OCI-LY1 (cell line): Measurements from ENCODE around the gene TERT.

ENCODE experiments used
- H2AFZ ChIP-seq: fragments of 200-600 bp; sonication (generic), shearing (Covaris generic); 2 replicates; pipeline ENCODE4 v1.6.0; 2014; ENCODE audit warnings: antibody characterized with exemption, mild to moderate bottlenecking, low read length
- H3F3A ChIP-seq: fragments of 200-600 bp; sonication (generic), shearing (Covaris generic); 2 replicates; pipeline ENCODE4 v1.6.0; 2014; ENCODE audit warnings: mild to moderate bottlenecking, antibody characterized with exemption, low read length, moderate library complexity; ENCODE audit not compliant: insufficient read depth
- H3K27ac ChIP-seq: fragments of 200-600 bp; sonication (generic); 2 replicates; pipeline ENCODE4 v1.5.1; 2014; ENCODE audit warnings: low read length, mixed run types, mild to moderate bottlenecking, low read depth; ENCODE audit not compliant: poor library complexity, severe bottlenecking
- H3K27me3 ChIP-seq: fragments of 200-600 bp; sonication (generic); 2 replicates; pipeline ENCODE4 v1.6.0; 2014; ENCODE audit warnings: antibody characterized with exemption, mild to moderate bottlenecking, low read length, moderate library complexity; ENCODE audit not compliant: insufficient read depth
- H3K36me3 ChIP-seq: fragments of 200-600 bp; sonication (generic); 2 replicates; pipeline ENCODE4 v1.6.1; 2014; ENCODE audit warnings: mild to moderate bottlenecking, antibody characterized with exemption, low read length, moderate library complexity, mixed read lengths; ENCODE audit not compliant: insufficient read depth
- H3K4me1 ChIP-seq: fragments of 200-600 bp; sonication (generic); 2 replicates; pipeline ENCODE4 v1.5.1; 2014; ENCODE audit warnings: mild to moderate bottlenecking, low read length, moderate library complexity; ENCODE audit not compliant: insufficient read depth, severe bottlenecking
- H3K4me2 ChIP-seq: fragments of 200-600 bp; sonication (generic), shearing (Covaris generic); 2 replicates; pipeline ENCODE4 v1.6.1; 2014; ENCODE audit warnings: low read length
- H3K4me3 ChIP-seq: fragments of 200-600 bp; sonication (generic); 2 replicates; pipeline ENCODE4 v1.5.1; 2014; ENCODE audit warnings: low read length, low read depth, mild to moderate bottlenecking, mixed read lengths; ENCODE audit not compliant: poor library complexity, severe bottlenecking
- H3K79me2 ChIP-seq: fragments of 200-600 bp; shearing (Covaris generic); 2 replicates; pipeline ENCODE4 v1.6.1; 2016; ENCODE audit warnings: mixed run types, low read length, mixed read lengths; ENCODE audit not compliant: insufficient read depth
- H3K9ac ChIP-seq: fragments of 200-600 bp; sonication (generic), shearing (Covaris generic); 2 replicates; pipeline ENCODE4 v1.6.1; 2014; ENCODE audit warnings: mild to moderate bottlenecking, low read length, mixed read lengths
- H3K9me2 ChIP-seq: fragments of 200-600 bp; sonication (generic), shearing (Covaris generic); 2 replicates; pipeline ENCODE4 v1.6.1; 2014; ENCODE audit warnings: low read depth, mild to moderate bottlenecking, low read length, mixed read lengths
- H3K9me3 ChIP-seq: fragments of 200-600 bp; shearing (Covaris generic); 2 replicates; pipeline ENCODE4 v1.6.1; 2014; ENCODE audit warnings: low read length, mixed read lengths
- H4K20me1 ChIP-seq: fragments of 200-600 bp; sonication (generic), shearing (Covaris generic); 2 replicates; pipeline ENCODE4 v1.6.0; 2016; ENCODE audit warnings: mild to moderate bottlenecking, low read length; ENCODE audit not compliant: insufficient read depth
- EZH2 ChIP-seq: fragments of 200-600 bp; sonication (generic), shearing (Covaris generic); IDR thresholded peaks from 2 replicates; pipeline ENCODE4 v1.8.0; 2017; ENCODE audit warnings: borderline replicate concordance, mixed run types, mild to moderate bottlenecking, antibody characterized with exemption, low read length, moderate library complexity, mixed read lengths
- TF ChIP-seq, protein P1 (sequence below): fragments of 200-600 bp; sonication (generic), shearing (Covaris generic); IDR thresholded peaks from 2 replicates; pipeline ENCODE4 v1.5.1; 2017; ENCODE audit warnings: mild to moderate bottlenecking, antibody characterized with exemption, low read length, moderate library complexity, mixed read lengths

Gene TERT

GRCh38 chr5:1240496-1241260 is 54.2 kb downstream of the TERT start:
- Histone ChIP-seq H3K9me3 (peaks cover 7% of the 10 kb centered on the region; the same call in 1 of the 2 replicates), H3K36me3 (no peaks in the 10 kb centered on the region; the same call in 1 of the 2 replicates), H3K9me2 (no peaks in the 10 kb centered on the region), H2AFZ (no peak overlapping the region), H3F3A (no peaks in the 10 kb centered on the region), H3K79me2 (no peaks in the 10 kb centered on the region), H3K4me2 (no peak overlapping the region), H3K4me3 (no peak overlapping the region), H3K27me3 (no peaks in the 10 kb centered on the region; the same call in 1 of the 2 replicates), H3K9ac (no peak overlapping the region), H3K4me1 (no peaks in the 10 kb centered on the region), H3K27ac (no peak overlapping the region), H4K20me1 (no peaks in the 10 kb centered on the region)
- TF ChIP-seq EZH2, result no peak
- TF ChIP-seq, protein P1, sequence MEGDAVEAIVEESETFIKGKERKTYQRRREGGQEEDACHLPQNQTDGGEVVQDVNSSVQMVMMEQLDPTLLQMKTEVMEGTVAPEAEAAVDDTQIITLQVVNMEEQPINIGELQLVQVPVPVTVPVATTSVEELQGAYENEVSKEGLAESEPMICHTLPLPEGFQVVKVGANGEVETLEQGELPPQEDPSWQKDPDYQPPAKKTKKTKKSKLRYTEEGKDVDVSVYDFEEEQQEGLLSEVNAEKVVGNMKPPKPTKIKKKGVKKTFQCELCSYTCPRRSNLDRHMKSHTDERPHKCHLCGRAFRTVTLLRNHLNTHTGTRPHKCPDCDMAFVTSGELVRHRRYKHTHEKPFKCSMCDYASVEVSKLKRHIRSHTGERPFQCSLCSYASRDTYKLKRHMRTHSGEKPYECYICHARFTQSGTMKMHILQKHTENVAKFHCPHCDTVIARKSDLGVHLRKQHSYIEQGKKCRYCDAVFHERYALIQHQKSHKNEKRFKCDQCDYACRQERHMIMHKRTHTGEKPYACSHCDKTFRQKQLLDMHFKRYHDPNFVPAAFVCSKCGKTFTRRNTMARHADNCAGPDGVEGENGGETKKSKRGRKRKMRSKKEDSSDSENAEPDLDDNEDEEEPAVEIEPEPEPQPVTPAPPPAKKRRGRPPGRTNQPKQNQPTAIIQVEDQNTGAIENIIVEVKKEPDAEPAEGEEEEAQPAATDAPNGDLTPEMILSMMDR, result no peak

DNA sequence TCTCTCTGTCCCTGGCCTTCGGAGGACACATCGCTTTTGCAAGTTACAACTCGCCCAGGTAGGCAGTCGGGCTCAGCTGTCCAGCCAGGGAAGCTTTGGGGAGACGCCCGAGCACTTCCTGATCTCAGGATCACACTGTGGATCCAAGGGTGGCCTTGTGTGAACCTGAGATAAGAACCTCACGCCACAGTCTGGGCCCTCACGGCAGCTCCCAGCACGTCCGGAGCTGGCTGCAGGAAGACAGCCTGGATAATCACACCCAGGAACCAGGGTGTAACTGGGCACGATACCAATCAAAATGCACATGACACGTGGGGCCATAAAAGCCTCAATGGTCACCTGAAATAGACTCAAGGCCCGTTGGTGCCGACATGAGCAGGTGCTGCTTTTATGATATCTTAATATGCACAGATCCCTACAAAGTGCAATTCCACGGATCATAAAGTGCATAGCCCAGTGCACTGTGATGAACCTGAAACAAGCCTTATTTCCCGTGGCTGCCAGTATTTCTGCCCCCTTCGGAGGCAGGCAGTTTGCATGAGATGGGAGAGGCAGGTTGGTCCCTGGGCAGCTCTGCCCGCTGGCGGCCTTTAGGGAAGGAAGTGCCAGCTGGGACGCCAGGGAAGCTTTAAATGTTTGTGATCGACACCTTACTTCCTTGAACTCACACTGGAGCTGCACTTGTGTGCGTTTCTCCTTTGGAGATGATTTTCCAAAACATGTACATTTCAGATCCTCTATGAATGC is 55.2 kb downstream of the TERT start:
- Histone ChIP-seq H3F3A (no peaks in the 10 kb centered on the region), H3K4me3 (no peak overlapping the region), H3K9me3 (peaks cover 9% of the 10 kb centered on the region; the same call in 1 of the 2 replicates), H3K9me2 (no peaks in the 10 kb centered on the region), H3K79me2 (no peaks in the 10 kb centered on the region), H3K27me3 (peaks cover 6% of the 10 kb centered on the region; the same call in 1 of the 2 replicates), H3K36me3 (no peaks in the 10 kb centered on the region; the same call in 1 of the 2 replicates), H3K27ac (no peak overlapping the region), H3K4me2 (no peak overlapping the region), H3K9ac (no peak overlapping the region), H4K20me1 (no peaks in the 10 kb centered on the region), H2AFZ (no peak overlapping the region), H3K4me1 (no peaks in the 10 kb centered on the region)
- TF ChIP-seq, protein P1, result no peak

- H3F3A ChIP-seq, result no peaks in the 10 kb centered on the region
- H3K4me2 ChIP-seq, result no peak overlapping the region
- no peaks in the 10 kb centered on the region for H4K20me1 ChIP-seq
- no peak overlapping the region for H3K9ac ChIP-seq
- H2AFZ ChIP-seq, result no peak overlapping the region
- H3K9me3 ChIP-seq, result peaks cover 9% of the 10 kb centered on the region; the same call in 1 of the 2 replicates
- H3K9me2 ChIP-seq, result no peaks in the 10 kb centered on the region
- H3K27ac ChIP-seq, result no peak overlapping the region
- peaks cover 8% of the 10 kb centered on the region; the same call in 1 of the 2 replicates for H3K27me3 ChIP-seq
- no peaks in the 10 kb centered on the region for H3K4me1 ChIP-seq
- H3K36me3 ChIP-seq, result no peaks in the 10 kb centered on the region; the same call in 1 of the 2 replicates
- no peak overlapping the region for H3K4me3 ChIP-seq
- TF ChIP-seq EZH2, result no peak
- TF ChIP-seq, protein P1, result no peak
- no peaks in the 10 kb centered on the region for H3K79me2 ChIP-seq
Measured at GRCh38 chr5:1235838-1236237, 59.0 kb downstream of the TERT start.
